Hepatocyte (in vitro differentiated cells): Measurements from ENCODE around the gene GPD1.

ENCODE experiments used
- EZH2 ChIP-seq: fragments of 200-600 bp; sonication (generic); IDR thresholded peaks from 2 replicates; pipeline ENCODE4 v1.6.1; 2016; ENCODE audit warnings: antibody characterized with exemption, mild to moderate bottlenecking, borderline replicate concordance
- EZH2phosphoT487 ChIP-seq: fragments of 200-600 bp; sonication (generic); IDR thresholded peaks from one replicate; pipeline ENCODE4 v1.6.1; 2018; ENCODE audit warnings: antibody characterized with exemption, mild to moderate bottlenecking, low read depth, moderate library complexity; ENCODE audit not compliant: unreplicated experiment, severe bottlenecking
- TF ChIP-seq, protein P1 (sequence below): fragments of 200-600 bp; sonication (generic); IDR thresholded peaks from 2 replicates; pipeline ENCODE4 v1.5.1; 2016; ENCODE audit warnings: antibody characterized with exemption, mild to moderate bottlenecking; ENCODE audit not compliant: poor library complexity

DNA sequence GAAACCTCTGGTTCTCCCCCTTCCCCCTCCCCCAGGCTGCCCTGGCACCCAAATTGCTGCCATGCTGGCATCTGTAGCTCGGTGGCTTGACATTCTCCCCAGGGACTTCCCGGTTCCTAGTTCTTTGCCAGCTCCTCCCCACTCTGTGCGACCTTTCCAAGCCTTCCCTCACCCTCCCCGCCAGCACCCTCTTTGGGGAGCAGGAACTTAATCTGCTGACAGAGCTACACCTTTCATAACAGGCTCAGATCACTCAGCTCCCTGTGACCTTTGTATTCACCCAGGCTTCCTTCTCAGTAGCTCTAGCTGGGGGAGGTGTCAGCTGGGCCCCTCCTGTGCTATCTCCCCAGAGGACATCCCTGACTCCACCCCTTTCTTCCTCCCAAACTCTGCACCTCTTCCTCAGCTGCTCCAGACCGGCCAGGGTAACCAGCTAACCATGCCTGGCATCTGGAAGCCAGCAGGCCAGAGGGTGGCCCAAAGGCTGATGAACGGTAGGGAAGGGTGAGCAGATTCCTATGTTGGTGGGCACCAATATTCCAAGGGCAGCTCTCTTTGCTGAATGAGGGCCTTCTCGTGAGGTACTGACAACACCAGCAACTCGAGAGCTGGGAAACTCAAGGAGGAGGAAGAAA is 6.4 kb downstream of the GPD1 start:
- TF ChIP-seq, protein P1, sequence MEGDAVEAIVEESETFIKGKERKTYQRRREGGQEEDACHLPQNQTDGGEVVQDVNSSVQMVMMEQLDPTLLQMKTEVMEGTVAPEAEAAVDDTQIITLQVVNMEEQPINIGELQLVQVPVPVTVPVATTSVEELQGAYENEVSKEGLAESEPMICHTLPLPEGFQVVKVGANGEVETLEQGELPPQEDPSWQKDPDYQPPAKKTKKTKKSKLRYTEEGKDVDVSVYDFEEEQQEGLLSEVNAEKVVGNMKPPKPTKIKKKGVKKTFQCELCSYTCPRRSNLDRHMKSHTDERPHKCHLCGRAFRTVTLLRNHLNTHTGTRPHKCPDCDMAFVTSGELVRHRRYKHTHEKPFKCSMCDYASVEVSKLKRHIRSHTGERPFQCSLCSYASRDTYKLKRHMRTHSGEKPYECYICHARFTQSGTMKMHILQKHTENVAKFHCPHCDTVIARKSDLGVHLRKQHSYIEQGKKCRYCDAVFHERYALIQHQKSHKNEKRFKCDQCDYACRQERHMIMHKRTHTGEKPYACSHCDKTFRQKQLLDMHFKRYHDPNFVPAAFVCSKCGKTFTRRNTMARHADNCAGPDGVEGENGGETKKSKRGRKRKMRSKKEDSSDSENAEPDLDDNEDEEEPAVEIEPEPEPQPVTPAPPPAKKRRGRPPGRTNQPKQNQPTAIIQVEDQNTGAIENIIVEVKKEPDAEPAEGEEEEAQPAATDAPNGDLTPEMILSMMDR, result no peak
- TF ChIP-seq EZH2 (no peak), EZH2phosphoT487 (no peak)
